ENCODE results near the gene MRPL21. TPM values are rescaled to one million over a fixed set of nuclear protein-coding genes. Genes with fewer than 3 reads are reported as not detected.
"Not testable (repeated sequence)": the region's sequence is repeated elsewhere in the genome, so short reads cannot be mapped to it uniquely, and the experiment has no call there.

MRPL21 gene
- total RNA-seq, 2 donors from 2014 or later: 63.8 to 64.9 TPM

GRCh38 chr11:68890490-68891231 lies 13.0 kb downstream of the MRPL21 start:
- no peaks in the 10 kb centered on the region for H3K27me3 Mint-ChIP-seq (ENCODE audit: insufficient read depth)
- H3K27ac ChIP-seq (ENCODE audit: low read depth, low read length): no peak overlapping the region
- no peak for TF ChIP-seq CTCF (conservative IDR thresholded peaks at IDR 0.05)
- no peaks in the 10 kb centered on the region for H3K9me3 ChIP-seq (ENCODE audit: control insufficient read depth, low read length)
- H3K4me1 Mint-ChIP-seq: peaks cover 7% of the 10 kb centered on the region
- H3K4me1 ChIP-seq (ENCODE audit: control insufficient read depth, insufficient read depth, low read length): no peaks in the 10 kb centered on the region
- no peaks in the 10 kb centered on the region for H3K27me3 ChIP-seq (ENCODE audit: control insufficient read depth, insufficient read depth, low read length, poor library complexity, severe bottlenecking)
- peaks cover 27% of the 10 kb centered on the region for H3K36me3 Mint-ChIP-seq (ENCODE audit: low read depth)
- 95 to 96% methylated on average over 10 to 17 of the region's 17 CpGs for WGBS, 2 experiments (ENCODE audit: insufficient coverage in 1 of 2, insufficient read length in 1 of 2)
- no peak overlapping the region for H3K9ac ChIP-seq (ENCODE audit: extremely low read depth, low read length, poor library complexity, severe bottlenecking)
- DNase-seq: peak; percentile 55
- no peaks in the 10 kb centered on the region for H3K9me3 Mint-ChIP-seq
- H3K36me3 ChIP-seq (ENCODE audit: control insufficient read depth, insufficient read depth, low read length): peaks cover 38% of the 10 kb centered on the region
- H3K27ac Mint-ChIP-seq: peak overlapping the region; percentile 65
- H3K4me3 Mint-ChIP-seq: no peak overlapping the region
- H3K4me3 ChIP-seq (ENCODE audit: low read length): no peak overlapping the region

- Histone ChIP-seq H3K9ac (ENCODE audit: extremely low read depth, low read length, poor library complexity, severe bottlenecking) (no peak overlapping the region), H3K27ac (ENCODE audit: low read depth, low read length) (no peak overlapping the region), H3K27me3 (ENCODE audit: control insufficient read depth, insufficient read depth, low read length, poor library complexity, severe bottlenecking) (no peaks in the 10 kb centered on the region), H3K4me3 (ENCODE audit: low read length) (no peak overlapping the region), H3K36me3 (ENCODE audit: control insufficient read depth, insufficient read depth, low read length) (peaks cover 33% of the 10 kb centered on the region), H3K9me3 (ENCODE audit: control insufficient read depth, low read length) (no peaks in the 10 kb centered on the region), H3K4me1 (ENCODE audit: control insufficient read depth, insufficient read depth, low read length) (no peaks in the 10 kb centered on the region)
- 72 to 78% methylated on average over 10 to 18 of the region's 18 CpGs for WGBS, 2 experiments (ENCODE audit: insufficient coverage in 1 of 2, insufficient read length in 1 of 2)
- Mint-ChIP-seq H3K4me1 (peaks cover 7% of the 10 kb centered on the region), H3K4me3 (no peak overlapping the region), H3K27ac (no peak overlapping the region), H3K36me3 (ENCODE audit: low read depth) (peaks cover 29% of the 10 kb centered on the region), H3K27me3 (ENCODE audit: insufficient read depth) (no peaks in the 10 kb centered on the region), H3K9me3 (no peaks in the 10 kb centered on the region)
- TF ChIP-seq CTCF (conservative IDR thresholded peaks at IDR 0.05): peak; percentile 85
- DNase-seq: peak; percentile 87
Observed at GRCh38 chr11:68889948-68890446, 13.6 kb downstream of the MRPL21 start.

- not testable (repeated sequence) for H3K4me3 Mint-ChIP-seq; H3K27me3 ChIP-seq (ENCODE audit: control insufficient read depth, insufficient read depth, low read length, poor library complexity, severe bottlenecking); H3K4me1 Mint-ChIP-seq; H3K4me3 ChIP-seq (ENCODE audit: low read length); H3K4me1 ChIP-seq (ENCODE audit: control insufficient read depth, insufficient read depth, low read length); H3K9me3 Mint-ChIP-seq; H3K27me3 Mint-ChIP-seq (ENCODE audit: insufficient read depth); DNase-seq; H3K9ac ChIP-seq (ENCODE audit: extremely low read depth, low read length, poor library complexity, severe bottlenecking); H3K36me3 ChIP-seq (ENCODE audit: control insufficient read depth, insufficient read depth, low read length); H3K9me3 ChIP-seq (ENCODE audit: control insufficient read depth, low read length); H3K27ac Mint-ChIP-seq; H3K27ac ChIP-seq (ENCODE audit: low read depth, low read length)
- H3K36me3 Mint-ChIP-seq (ENCODE audit: low read depth): peaks cover 22% of the 10 kb centered on the region
- WGBS, 2 experiments (ENCODE audit: insufficient coverage in 1 of 2, insufficient read length in 1 of 2): 89 to 94% methylated on average over 15 of the region's 15 CpGs
Observed at GRCh38 chr11:68884827-68885226, 18.8 kb downstream of the MRPL21 start.
